Sigmoid colon (tissue), 7 donors: Measurements from ENCODE around the gene LARP4. TPM values are rescaled to one million over a fixed set of nuclear protein-coding genes. Genes with fewer than 3 reads are reported as not detected.

Source experiments
- DNase-seq: peaks from one replicate; pipeline ENCODE4 v3.0.0-alpha.2; 2019
- H3K27ac ChIP-seq, 4 donors: fragments of 200-600 bp; sonication (generic); one replicate each; pipeline ENCODE4 v1.5.1; 2016 to 2019; ENCODE audit warnings: mild to moderate bottlenecking in 1 of 4
- H3K27me3 ChIP-seq, 3 donors: fragments of 200-600 bp; sonication (generic); one replicate each; pipeline ENCODE4 v1.5.1; 2019; ENCODE audit warnings: mild to moderate bottlenecking in 1 of 3
- H3K36me3 ChIP-seq, 4 donors: fragments of 200-600 bp; sonication (generic); one replicate each; pipeline ENCODE4 v1.5.1; 2016 to 2019
- H3K4me1 ChIP-seq, 4 donors: fragments of 200-600 bp; sonication (generic); one replicate each; pipeline ENCODE4 v1.5.1; 2017 to 2019
- H3K4me3 ChIP-seq, 4 donors: fragments of 200-600 bp; sonication (generic); one replicate each; pipeline ENCODE4 v1.5.1; 2017 to 2019; ENCODE audit warnings: mild to moderate bottlenecking in 2 of 4, moderate library complexity in 1 of 4
- H3K9me3 ChIP-seq, 4 donors: fragments of 200-600 bp in 3 of 4; sonication (generic) in 3 of 4; one replicate each; pipeline versions ENCODE4 v1.5.1 to v1.6.1; 2013 to 2019
- EP300 ChIP-seq, 4 donors: sonication (generic); formaldehyde crosslinking; IDR thresholded peaks; one replicate each; pipeline ENCODE4 v1.6.1; 2017; ENCODE audit warnings: antibody characterized with exemption in 4 of 4
- POLR2A ChIP-seq, 2 donors: fragments of 450-650 bp; IDR thresholded peaks; one replicate each; pipeline ENCODE4 v1.6.1; 2016; ENCODE audit warnings: antibody characterized with exemption in 2 of 2, mild to moderate bottlenecking in 2 of 2, moderate library complexity in 2 of 2
- POLR2AphosphoS5 ChIP-seq, 4 donors: sonication (generic); formaldehyde crosslinking; IDR thresholded peaks; one replicate each; pipeline ENCODE4 v1.6.1; 2017; ENCODE audit warnings: antibody characterized with exemption in 4 of 4
- WGBS, 2 donors: extraction: QIAGEN DNeasy Blood & Tissue Kit; methylation state at CpG; one replicate each; pipeline ENCODE4 v1.1.7; 2013; 5-methylcytosine and 5-hydroxymethylcytosine counted together
- intact Hi-C: fragments of 100-400 bp; cut with DNase I; formaldehyde crosslinking; loops from one replicate; pipeline ENCODE4 v1.15.1; 2023
- polyA plus RNA-seq, 3 donors: library from polyadenylated mRNA; stranded (reverse); fragments of 200-250 nt; gene quantifications; one replicate each; pipeline ENCODE4 v1.2.3, GENCODE V29; 2013
- total RNA-seq, 4 donors: library from RNA; depleted of rRNA; stranded (reverse); fragments of >200 nt; gene quantifications; one replicate each; pipeline ENCODE4 v1.1.0, GENCODE V29; 2016
- TF ChIP-seq, protein P1 (sequence below), 4 experiments: fragments of 450-650 bp in 3 of 4; fragments of 200-600 bp in 1 of 4; IDR thresholded peaks; one replicate each; pipeline ENCODE4 v1.5.1; 2016 to 2019; ENCODE audit warnings: antibody characterized with exemption in 4 of 4, mild to moderate bottlenecking in 3 of 4, moderate library complexity in 2 of 4
- donor health status: healthy with polysubstance abuse.
- donor health status: Bipolar disorder and iron deficiency.
- donor health status: healthy.

Gene LARP4
- total and polyA plus RNA-seq, 7 donors, result 4.9 to 78.4 (median 51.9) TPM

DNA sequence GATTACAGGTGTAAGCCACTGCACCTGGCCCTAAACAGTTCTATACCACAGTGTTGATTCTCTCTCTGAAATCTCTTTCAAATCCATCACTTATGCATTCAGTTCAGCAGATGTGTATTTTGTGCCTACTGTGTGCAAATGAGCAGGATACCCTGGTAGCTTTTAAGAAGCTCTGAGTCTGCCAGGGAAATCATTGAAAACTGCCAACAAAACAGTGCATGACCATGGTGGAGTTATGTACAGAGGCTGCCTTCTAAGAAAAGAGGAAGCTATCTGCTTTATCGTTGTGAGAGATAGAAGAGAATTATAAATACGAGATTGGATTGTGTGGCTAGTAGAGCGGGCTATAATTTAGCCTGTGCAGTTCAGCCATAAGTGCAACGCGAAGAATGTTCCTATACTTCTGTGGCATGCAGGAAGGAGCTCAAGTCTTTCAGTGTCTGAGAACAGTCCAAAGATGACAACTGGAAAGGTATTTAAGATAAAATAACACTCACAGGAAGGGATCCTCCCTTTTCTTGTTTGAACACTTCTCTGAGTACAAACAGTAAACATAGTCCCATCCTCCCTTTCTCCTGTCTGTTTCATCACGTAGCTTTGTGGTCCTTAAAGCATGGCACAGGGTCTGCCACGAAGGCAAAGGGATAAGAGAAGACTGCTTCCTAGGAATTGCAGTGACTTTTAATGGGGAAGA lies 108.4 kb downstream of the LARP4 start:
- 25 to 41% methylated on average over 7 of the region's 7 CpGs for WGBS, 2 donors
- Histone ChIP-seq H3K36me3 (no peaks in the 10 kb centered on the region), H3K4me1 (peaks cover 0 to 41% (median 32%) of the 10 kb centered on the region in 4 donors), H3K4me3 (no peak overlapping the region), H3K9me3 (no peaks in the 10 kb centered on the region), H3K27me3 (no peaks in the 10 kb centered on the region), H3K27ac (peak overlapping the region in 1 of 4 donors; percentile 97)
- no peak for DNase-seq
- intact Hi-C loops, result loop anchor here (5.0 to 10.0 kb wide), 3 partner anchors 66 to 226 kb away; no protein-coding TSS in a partner anchor
- no peak for TF ChIP-seq POLR2A (IDR thresholded peaks at IDR 0.05)
- TF ChIP-seq, protein P1, sequence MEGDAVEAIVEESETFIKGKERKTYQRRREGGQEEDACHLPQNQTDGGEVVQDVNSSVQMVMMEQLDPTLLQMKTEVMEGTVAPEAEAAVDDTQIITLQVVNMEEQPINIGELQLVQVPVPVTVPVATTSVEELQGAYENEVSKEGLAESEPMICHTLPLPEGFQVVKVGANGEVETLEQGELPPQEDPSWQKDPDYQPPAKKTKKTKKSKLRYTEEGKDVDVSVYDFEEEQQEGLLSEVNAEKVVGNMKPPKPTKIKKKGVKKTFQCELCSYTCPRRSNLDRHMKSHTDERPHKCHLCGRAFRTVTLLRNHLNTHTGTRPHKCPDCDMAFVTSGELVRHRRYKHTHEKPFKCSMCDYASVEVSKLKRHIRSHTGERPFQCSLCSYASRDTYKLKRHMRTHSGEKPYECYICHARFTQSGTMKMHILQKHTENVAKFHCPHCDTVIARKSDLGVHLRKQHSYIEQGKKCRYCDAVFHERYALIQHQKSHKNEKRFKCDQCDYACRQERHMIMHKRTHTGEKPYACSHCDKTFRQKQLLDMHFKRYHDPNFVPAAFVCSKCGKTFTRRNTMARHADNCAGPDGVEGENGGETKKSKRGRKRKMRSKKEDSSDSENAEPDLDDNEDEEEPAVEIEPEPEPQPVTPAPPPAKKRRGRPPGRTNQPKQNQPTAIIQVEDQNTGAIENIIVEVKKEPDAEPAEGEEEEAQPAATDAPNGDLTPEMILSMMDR (IDR thresholded peaks at IDR 0.05), result no peak
- TF ChIP-seq POLR2AphosphoS5 (IDR thresholded peaks at IDR 0.05), result no peak
- TF ChIP-seq EP300 (IDR thresholded peaks at IDR 0.05), result no peak

DNA sequence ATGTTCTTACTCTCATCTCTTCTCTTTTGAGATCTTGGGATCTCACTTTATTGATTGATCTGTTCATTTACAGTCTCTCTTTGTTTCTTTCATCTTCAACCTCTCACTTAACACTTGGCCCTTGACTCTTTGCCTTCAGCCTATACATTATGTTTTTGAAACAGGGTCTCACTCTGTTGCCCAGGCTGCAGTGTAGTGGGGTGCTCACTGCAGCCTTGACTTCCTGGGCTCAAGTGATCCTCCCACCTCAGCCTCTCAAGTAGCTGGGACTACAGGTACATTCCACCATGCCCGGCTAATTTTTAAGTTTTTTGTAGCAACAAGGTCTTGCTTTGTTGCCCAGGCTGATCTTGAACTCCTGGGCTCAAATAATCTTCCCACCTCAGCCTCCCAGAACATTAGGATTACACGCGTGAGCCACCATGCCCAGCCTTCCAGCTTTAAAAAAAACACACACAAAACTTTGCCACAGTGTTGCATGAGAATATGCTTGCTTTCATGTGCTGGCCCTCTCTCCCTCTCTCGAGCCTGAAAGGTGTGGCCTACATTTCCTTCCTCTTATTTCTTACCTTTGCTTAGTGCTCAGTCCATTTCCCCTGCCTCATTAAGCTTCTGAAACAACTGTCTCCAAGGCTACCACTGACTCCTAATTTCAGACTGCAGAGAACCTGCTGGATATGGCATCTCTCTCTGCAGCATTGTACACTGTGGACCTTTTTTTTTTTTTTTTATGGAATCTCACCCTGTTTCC lies 114.0 kb downstream of the LARP4 start:
- DNase-seq, result no peak
- Histone ChIP-seq H3K27me3 (no peaks in the 10 kb centered on the region), H3K9me3 (no peaks in the 10 kb centered on the region), H3K4me1 (peaks cover 0 to 24% (median 11%) of the 10 kb centered on the region in 4 donors), H3K4me3 (no peak overlapping the region), H3K36me3 (no peaks in the 10 kb centered on the region), H3K27ac (no peak overlapping the region)
- WGBS, 2 donors, result 58 to 63% methylated on average over 4 of the region's 4 CpGs
- no peak for TF ChIP-seq POLR2A (IDR thresholded peaks at IDR 0.05)
- no peak for TF ChIP-seq POLR2AphosphoS5 (IDR thresholded peaks at IDR 0.05)
- no peak for TF ChIP-seq EP300 (IDR thresholded peaks at IDR 0.05)
- TF ChIP-seq, protein P1 (IDR thresholded peaks at IDR 0.05), result no peak
- intact Hi-C loops, result no loop called here

DNA sequence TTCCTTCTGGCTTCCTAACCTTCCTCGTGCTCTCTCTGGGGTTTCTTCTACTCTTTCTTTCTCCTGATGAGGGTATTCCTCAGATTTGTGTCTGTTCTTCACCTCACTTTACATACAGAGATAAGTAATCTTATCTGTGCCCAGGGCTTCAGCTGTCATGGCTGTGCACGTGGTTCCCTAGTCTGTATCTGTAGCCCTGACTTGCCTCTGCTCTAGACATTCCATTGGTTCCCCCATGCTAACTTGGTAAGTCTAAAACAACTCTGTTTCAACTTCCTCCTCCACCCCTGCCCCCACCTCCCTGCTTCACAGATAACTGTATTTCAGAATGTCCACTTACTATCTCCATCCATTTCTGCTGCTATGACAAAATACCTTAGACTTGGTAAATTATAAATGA lies 114.9 kb downstream of the LARP4 start:
- Histone ChIP-seq H3K27ac (no peak overlapping the region), H3K4me3 (no peak overlapping the region), H3K9me3 (no peaks in the 10 kb centered on the region), H3K4me1 (peaks cover 0 to 30% (median 18%) of the 10 kb centered on the region in 4 donors), H3K36me3 (no peaks in the 10 kb centered on the region), H3K27me3 (no peaks in the 10 kb centered on the region)
- intact Hi-C loops, result no loop called here
- DNase-seq, result no peak
- 70 to 88% methylated on average over 2 of the region's 2 CpGs for WGBS, 2 donors
- no peak for TF ChIP-seq EP300 (IDR thresholded peaks at IDR 0.05)

DNA sequence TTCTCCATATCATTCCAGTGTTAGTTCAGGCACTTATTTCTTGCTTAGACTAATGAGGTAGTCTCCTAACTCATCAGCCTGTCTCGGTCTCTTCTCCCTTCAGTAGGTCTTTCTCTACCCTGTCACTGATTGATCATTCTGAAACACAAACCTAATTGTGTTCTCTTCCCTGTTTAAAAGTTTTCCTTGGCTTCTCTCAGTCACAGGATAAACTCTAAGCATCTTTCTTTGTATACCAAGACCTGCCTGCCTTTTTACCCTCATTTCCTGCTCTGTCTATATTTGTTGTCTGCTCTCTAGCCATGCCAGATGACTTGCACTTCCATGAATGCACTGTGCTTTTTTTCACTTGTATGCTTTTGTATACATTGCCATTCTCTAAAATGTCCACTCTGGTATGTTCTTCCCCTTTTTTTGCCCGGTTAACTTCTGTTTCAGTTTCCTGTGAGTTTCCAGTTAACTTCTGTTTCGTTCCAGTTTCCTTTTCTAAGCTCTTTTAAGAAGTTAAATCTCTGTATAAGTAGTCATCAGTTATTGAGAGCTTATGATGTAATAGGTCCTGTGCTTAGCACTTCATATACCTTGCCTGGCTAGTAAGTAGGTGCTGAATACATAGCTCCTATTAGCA lies 116.8 kb downstream of the LARP4 start:
- intact Hi-C loops, result no loop called here
- no peak for DNase-seq
- Histone ChIP-seq H3K27ac (peak overlapping the region in 3 of 4 donors; percentile 11 to 45 (median 36)), H3K36me3 (no peaks in the 10 kb centered on the region), H3K4me1 (peaks cover 0 to 44% (median 28%) of the 10 kb centered on the region in 4 donors), H3K27me3 (no peaks in the 10 kb centered on the region), H3K9me3 (no peaks in the 10 kb centered on the region), H3K4me3 (no peak overlapping the region)
- 20 to 40% methylated on average over 3 of the region's 3 CpGs for WGBS, 2 donors
- TF ChIP-seq EP300 (IDR thresholded peaks at IDR 0.05) (no peak), POLR2AphosphoS5 (IDR thresholded peaks at IDR 0.05) (no peak), POLR2A (IDR thresholded peaks at IDR 0.05) (no peak)
- TF ChIP-seq, protein P1 (IDR thresholded peaks at IDR 0.05), result no peak

DNA sequence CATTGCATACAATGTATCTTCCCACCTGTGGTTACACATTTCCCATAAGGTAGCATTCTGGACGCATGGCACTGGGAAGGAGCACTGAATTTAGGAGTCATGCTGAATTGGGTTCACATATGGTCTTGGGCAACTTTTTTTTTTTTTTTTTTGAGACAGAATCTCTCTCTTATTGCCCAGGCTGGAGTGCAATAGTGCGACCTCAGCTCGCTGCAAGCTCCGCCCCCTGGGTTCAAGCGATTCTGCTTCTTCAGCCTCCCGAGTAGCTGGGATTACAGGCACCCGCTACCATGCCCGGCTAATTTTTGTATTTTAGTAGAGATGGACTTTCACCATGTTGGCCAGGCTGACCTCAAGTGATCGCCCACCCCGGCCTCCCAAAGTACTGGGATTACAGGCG lies 117.4 kb downstream of the LARP4 start:
- no peak for DNase-seq
- Histone ChIP-seq H3K9me3 (no peaks in the 10 kb centered on the region), H3K4me1 (peaks cover 0 to 44% (median 28%) of the 10 kb centered on the region in 4 donors), H3K27ac (peak overlapping the region in 3 of 4 donors; percentile 11 to 45 (median 36)), H3K27me3 (no peaks in the 10 kb centered on the region), H3K4me3 (no peak overlapping the region), H3K36me3 (no peaks in the 10 kb centered on the region)
- TF ChIP-seq POLR2AphosphoS5 (IDR thresholded peaks at IDR 0.05) (no peak), EP300 (IDR thresholded peaks at IDR 0.05) (no peak), POLR2A (IDR thresholded peaks at IDR 0.05) (no peak)
- TF ChIP-seq, protein P1 (IDR thresholded peaks at IDR 0.05), result no peak
- intact Hi-C loops, result no loop called here
- 88 to 93% methylated on average over 11 of the region's 11 CpGs for WGBS, 2 donors
